ENCODE results near the gene C18orf54. TPM values are rescaled to one million over a fixed set of nuclear protein-coding genes. Genes with fewer than 3 reads are reported as not detected.
A peak's percentile ranks its signal among the peaks of the same experiment; 100 is the strongest.
"Not testable (repeated sequence)": the region's sequence is repeated elsewhere in the genome, so short reads cannot be mapped to it uniquely, and the experiment has no call there.

C18orf54 gene
- 3.5 TPM for total RNA-seq
- 2.1 TPM for polyA plus RNA-seq
- long read RNA-seq, donor 1, full-length matches to known transcripts: 2 of 2 reads
- long read RNA-seq, donor 1, partial matches to known transcripts: 0 of 2 reads
- long read RNA-seq, donor 1, other reads (novel, unspliced or antisense): 0 of 2 reads
- long read RNA-seq, donor 2, partial matches to known transcripts: 6 of 6 reads
- long read RNA-seq, donor 2, other reads (novel, unspliced or antisense): 0 of 6 reads
- long read RNA-seq, donor 3, partial matches to known transcripts: 19 of 19 reads
- long read RNA-seq, donor 3, other reads (novel, unspliced or antisense): 0 of 19 reads
- long read RNA-seq, donor 4: 0 reads
- long read RNA-seq, donor 5: 0 reads
- long read RNA-seq, donor 6: 0 reads
- long read RNA-seq, donor 7, partial matches to known transcripts: 0 of 1 reads
- long read RNA-seq, donor 7, other reads (novel, unspliced or antisense): 0 of 1 reads
- long read RNA-seq, donor 8: 0 reads
- long read RNA-seq, donor 9, full-length matches to known transcripts: 2 of 2 reads
- long read RNA-seq, donor 9, partial matches to known transcripts: 0 of 2 reads
- long read RNA-seq, donor 9, other reads (novel, unspliced or antisense): 0 of 2 reads
- long read RNA-seq, donor 10: 0 reads

DNA sequence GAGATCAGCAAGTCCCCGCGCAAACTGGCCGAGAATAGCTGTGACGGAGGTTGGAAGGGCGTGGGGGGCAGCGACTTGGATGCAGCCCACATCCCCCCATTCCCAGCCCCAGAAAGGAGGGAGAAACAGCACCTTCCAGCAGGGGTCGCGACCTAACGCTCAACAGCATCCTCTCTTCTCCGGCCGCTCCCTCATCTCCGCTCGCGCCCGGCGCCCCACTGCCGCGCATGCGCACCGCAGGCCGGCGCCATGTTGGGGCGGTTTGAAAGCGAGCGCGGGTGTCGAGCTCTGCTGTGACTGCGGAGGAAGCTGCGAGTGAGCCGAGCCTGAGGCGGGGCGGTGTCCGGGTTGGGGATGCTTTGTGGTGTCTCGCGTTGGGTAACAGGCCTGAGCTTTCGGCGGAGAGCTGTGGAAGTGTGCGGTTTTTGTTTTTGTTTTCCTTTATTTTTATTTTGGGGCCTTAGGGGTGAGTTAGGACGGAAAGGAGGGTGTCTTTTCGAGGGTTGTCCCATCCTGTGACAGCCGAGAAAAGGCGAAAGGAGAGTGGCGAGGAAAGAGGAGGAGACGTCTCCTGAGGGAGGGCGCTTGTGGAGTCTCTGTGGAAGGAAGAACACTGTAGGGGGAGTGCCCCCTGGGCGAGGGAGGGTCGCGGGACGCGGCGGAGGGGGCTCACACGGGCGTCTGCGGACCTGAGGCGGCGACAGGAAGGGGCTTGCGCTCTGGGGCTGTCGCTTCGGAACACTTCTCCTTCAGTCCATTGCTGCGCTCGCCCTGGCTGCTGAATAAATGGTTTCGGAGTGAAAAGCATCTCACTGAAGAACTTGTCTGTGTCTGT is at the start of gene C18orf54, which contains the start of gene STARD6:
Gene C18orf54, plus strand, starts transcription at position 247 of the 835 bp plus-strand sequence. CDS start 2,667 bp downstream, outside the sequence.
Gene STARD6, minus strand, starts transcription at position 199 of the 835 bp plus-strand sequence. CDS start 3,285 bp downstream, outside the sequence.
- under 1% methylated on average over 62 of the region's 62 CpGs for WGBS

DNA sequence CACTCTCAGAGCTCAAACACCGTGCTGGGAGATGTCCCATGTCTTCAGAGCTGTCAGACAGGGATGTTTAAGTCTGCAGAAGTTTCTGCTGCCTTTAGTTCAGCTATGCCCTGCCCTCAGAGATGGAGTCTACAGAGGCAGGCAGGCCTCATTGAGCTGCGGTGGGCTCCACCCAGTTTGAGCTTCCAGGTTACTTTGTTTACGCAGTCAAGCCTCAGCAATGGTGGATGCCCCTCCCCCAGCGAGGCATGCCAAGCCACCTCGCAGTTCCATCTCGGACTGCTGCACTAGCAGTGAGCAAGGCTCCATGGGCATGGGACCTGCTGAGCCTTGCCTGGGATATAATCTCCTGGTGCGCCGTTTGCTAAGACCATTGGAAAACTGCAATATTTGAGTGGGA is 48.1 kb upstream of the C18orf54 start:
- not testable (repeated sequence) for H3K4me3 ChIP-seq (ENCODE audit: low read length in 2 of 2); H3K36me3 ChIP-seq (ENCODE audit: control insufficient read depth in 2 of 2, insufficient read depth in 2 of 2, low read length in 1 of 2); DNase-seq (ENCODE audit: low read depth in 6 of 9, low spot score in 9 of 9); H3K27me3 ChIP-seq (ENCODE audit: control insufficient read depth in 2 of 2, insufficient read depth in 1 of 2, low read length in 1 of 2); H3K9me3 ChIP-seq (ENCODE audit: control insufficient read depth in 2 of 2, insufficient read depth in 1 of 2, low read length in 1 of 2); H3K27ac ChIP-seq (ENCODE audit: low read depth in 1 of 2, low read length in 1 of 2); H3K4me1 ChIP-seq (ENCODE audit: control insufficient read depth in 2 of 2, insufficient read depth in 2 of 2, low read length in 2 of 2)
- WGBS: 92% methylated on average over 8 of the region's 8 CpGs

More for the DNA sequence above, at the start of gene C18orf54, which contains the start of gene STARD6:
- Histone ChIP-seq H3K9me3 (ENCODE audit: control insufficient read depth in 2 of 2, insufficient read depth in 1 of 2, low read length in 1 of 2) (no peaks in the 10 kb centered on the region), H3K36me3 (ENCODE audit: control insufficient read depth in 2 of 2, insufficient read depth in 2 of 2, low read length in 1 of 2) (peaks cover 0 to 6% of the 10 kb centered on the region in 2 donors), H3K4me3 (ENCODE audit: low read length in 2 of 2) (peak within 1 kb of the TSS; percentile 78 to 86), H3K4me1 (ENCODE audit: control insufficient read depth in 2 of 2, insufficient read depth in 2 of 2, low read length in 2 of 2) (peaks cover 7 to 8% of the 10 kb centered on the region in 2 donors), H3K27me3 (ENCODE audit: control insufficient read depth in 2 of 2, insufficient read depth in 1 of 2, low read length in 1 of 2) (no peaks in the 10 kb centered on the region), H3K27ac (ENCODE audit: low read depth in 1 of 2, low read length in 1 of 2) (peak within 1 kb of the TSS; percentile 83 to 93)
- peak; percentile 81 to 97 (median 91) for DNase-seq (ENCODE audit: low read depth in 6 of 9, low spot score in 9 of 9)

DNA sequence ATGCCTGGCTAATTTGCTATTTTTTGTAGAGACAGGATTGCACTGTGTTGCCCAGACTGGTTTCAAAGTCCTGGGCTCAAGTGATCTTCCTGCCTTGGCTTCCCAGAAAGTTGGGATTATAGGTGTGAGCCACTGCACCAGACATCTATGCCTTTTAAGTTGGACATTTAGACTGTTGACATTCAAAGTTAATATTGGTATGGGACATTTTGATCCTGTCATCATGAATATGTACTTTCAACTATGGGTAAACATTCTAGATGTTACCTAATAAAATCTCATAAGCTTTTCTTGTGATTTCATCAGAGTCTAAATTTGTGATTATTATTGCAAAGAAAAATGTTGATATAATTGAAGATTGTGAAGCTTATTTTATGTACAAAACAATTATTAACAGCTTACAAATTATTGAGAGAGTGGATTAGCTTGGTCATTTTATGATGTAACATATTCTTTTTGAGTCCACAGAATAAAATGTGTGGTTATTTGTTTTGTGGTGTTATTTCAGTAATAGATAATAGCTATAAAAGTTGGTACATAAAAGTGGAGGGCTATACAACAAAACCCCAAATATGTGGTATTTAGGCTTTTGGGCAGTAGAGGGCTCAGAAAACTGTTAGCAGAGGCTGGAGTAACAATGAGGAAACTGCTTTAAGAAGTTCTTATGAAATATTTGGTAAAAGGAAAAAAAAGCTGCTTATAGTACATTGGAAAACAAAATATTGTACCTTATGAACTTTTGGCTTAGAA is 41.5 kb upstream of the C18orf54 start:
- no peak overlapping the region for H3K27ac ChIP-seq (ENCODE audit: low read depth in 1 of 2, low read length in 1 of 2)
- H3K4me3 ChIP-seq (ENCODE audit: low read length in 2 of 2): no peak overlapping the region
- H3K36me3 ChIP-seq (ENCODE audit: control insufficient read depth in 2 of 2, insufficient read depth in 2 of 2, low read length in 1 of 2): no peaks in the 10 kb centered on the region
- no peak for DNase-seq (ENCODE audit: low read depth in 6 of 9, low spot score in 9 of 9)
- H3K9me3 ChIP-seq (ENCODE audit: control insufficient read depth in 2 of 2, insufficient read depth in 1 of 2, low read length in 1 of 2): no peaks in the 10 kb centered on the region
- H3K4me1 ChIP-seq (ENCODE audit: control insufficient read depth in 2 of 2, insufficient read depth in 2 of 2, low read length in 2 of 2): no peaks in the 10 kb centered on the region
- H3K27me3 ChIP-seq (ENCODE audit: control insufficient read depth in 2 of 2, insufficient read depth in 1 of 2, low read length in 1 of 2): no peaks in the 10 kb centered on the region

DNA sequence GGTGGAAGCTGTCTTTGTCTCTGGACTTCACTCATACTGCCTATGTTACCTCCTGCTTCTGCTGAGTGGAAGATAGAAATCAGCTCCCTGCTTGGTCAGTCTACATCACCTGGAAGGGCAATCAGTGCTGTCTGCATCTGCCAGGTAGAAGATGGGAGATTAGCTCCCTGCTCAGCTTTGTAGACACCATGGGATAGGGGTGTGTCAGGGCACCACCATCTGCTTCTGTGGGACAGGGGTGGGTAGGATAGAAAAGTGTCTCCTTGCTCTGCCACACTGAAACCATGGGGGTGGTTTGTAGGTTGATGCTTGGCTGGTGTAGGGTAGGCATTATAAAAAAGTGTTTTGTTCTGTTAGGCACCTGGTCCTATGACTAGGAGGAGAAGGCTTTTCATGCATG is 34.1 kb upstream of the C18orf54 start:
- Histone ChIP-seq H3K4me1 (ENCODE audit: control insufficient read depth in 2 of 2, insufficient read depth in 2 of 2, low read length in 2 of 2) (no peaks in the 10 kb centered on the region), H3K9me3 (ENCODE audit: control insufficient read depth in 2 of 2, insufficient read depth in 1 of 2, low read length in 1 of 2) (no peaks in the 10 kb centered on the region), H3K4me3 (ENCODE audit: low read length in 2 of 2) (no peak overlapping the region), H3K27ac (ENCODE audit: low read depth in 1 of 2, low read length in 1 of 2) (no peak overlapping the region), H3K27me3 (ENCODE audit: control insufficient read depth in 2 of 2, insufficient read depth in 1 of 2, low read length in 1 of 2) (no peaks in the 10 kb centered on the region), H3K36me3 (ENCODE audit: control insufficient read depth in 2 of 2, insufficient read depth in 2 of 2, low read length in 1 of 2) (no peaks in the 10 kb centered on the region)
- no peak for DNase-seq (ENCODE audit: low read depth in 6 of 9, low spot score in 9 of 9)

DNA sequence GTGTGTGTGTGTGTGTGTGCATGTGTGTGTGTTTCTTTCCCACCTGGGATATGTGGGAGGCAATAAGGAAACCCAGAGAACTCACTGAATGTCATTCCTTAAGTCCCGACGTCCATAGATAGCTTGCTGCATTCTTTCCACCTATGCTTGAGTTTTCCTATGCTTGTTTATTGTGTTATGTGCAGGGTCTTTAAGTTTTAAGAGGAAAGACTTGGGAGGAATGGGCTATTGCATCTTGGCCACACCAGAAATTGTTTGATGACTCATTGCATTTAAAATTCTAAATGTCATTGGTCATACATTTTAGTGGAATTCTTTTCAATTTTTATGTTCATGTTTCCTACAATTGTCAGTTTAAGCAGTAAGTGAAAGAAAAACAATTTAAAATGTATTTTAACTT is 33.7 kb upstream of the C18orf54 start:
- no peaks in the 10 kb centered on the region for H3K36me3 ChIP-seq (ENCODE audit: control insufficient read depth in 2 of 2, insufficient read depth in 2 of 2, low read length in 1 of 2)
- no peaks in the 10 kb centered on the region for H3K4me1 ChIP-seq (ENCODE audit: control insufficient read depth in 2 of 2, insufficient read depth in 2 of 2, low read length in 2 of 2)
- 96% methylated on average over 2 of the region's 2 CpGs for WGBS
- no peak overlapping the region for H3K27ac ChIP-seq (ENCODE audit: low read depth in 1 of 2, low read length in 1 of 2)
- H3K27me3 ChIP-seq (ENCODE audit: control insufficient read depth in 2 of 2, insufficient read depth in 1 of 2, low read length in 1 of 2): no peaks in the 10 kb centered on the region
- H3K9me3 ChIP-seq (ENCODE audit: control insufficient read depth in 2 of 2, insufficient read depth in 1 of 2, low read length in 1 of 2): no peaks in the 10 kb centered on the region
- no peak overlapping the region for H3K4me3 ChIP-seq (ENCODE audit: low read length in 2 of 2)
- DNase-seq (ENCODE audit: low read depth in 6 of 9, low spot score in 9 of 9): no peak

DNA sequence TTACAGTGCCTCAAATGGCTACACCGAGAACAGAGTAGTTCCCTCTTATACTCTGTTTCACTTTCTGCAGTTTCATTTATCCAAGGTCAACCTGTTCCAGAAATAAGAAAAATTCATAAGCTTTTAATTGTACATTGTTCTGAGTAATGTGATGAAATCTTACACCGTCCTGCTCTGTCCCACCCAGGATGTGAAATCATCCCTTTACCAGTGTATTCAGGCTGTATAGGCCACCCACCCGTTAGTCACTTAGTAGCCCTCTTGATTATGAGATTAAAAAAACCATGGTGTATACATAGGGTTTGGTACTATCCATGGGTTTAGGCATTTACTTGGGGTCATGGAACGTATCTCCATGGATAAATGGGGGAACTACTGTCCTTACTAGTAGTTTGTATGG is 29.9 kb upstream of the C18orf54 start:
- WGBS: 97% methylated on average over 4 of the region's 4 CpGs
- Histone ChIP-seq H3K36me3 (ENCODE audit: control insufficient read depth in 2 of 2, insufficient read depth in 2 of 2, low read length in 1 of 2) (no peaks in the 10 kb centered on the region), H3K27me3 (ENCODE audit: control insufficient read depth in 2 of 2, insufficient read depth in 1 of 2, low read length in 1 of 2) (no peaks in the 10 kb centered on the region), H3K27ac (ENCODE audit: low read depth in 1 of 2, low read length in 1 of 2) (no peak overlapping the region), H3K4me1 (ENCODE audit: control insufficient read depth in 2 of 2, insufficient read depth in 2 of 2, low read length in 2 of 2) (no peaks in the 10 kb centered on the region), H3K9me3 (ENCODE audit: control insufficient read depth in 2 of 2, insufficient read depth in 1 of 2, low read length in 1 of 2) (no peaks in the 10 kb centered on the region), H3K4me3 (ENCODE audit: low read length in 2 of 2) (no peak overlapping the region)
- no peak for DNase-seq (ENCODE audit: low read depth in 6 of 9, low spot score in 9 of 9)

DNA sequence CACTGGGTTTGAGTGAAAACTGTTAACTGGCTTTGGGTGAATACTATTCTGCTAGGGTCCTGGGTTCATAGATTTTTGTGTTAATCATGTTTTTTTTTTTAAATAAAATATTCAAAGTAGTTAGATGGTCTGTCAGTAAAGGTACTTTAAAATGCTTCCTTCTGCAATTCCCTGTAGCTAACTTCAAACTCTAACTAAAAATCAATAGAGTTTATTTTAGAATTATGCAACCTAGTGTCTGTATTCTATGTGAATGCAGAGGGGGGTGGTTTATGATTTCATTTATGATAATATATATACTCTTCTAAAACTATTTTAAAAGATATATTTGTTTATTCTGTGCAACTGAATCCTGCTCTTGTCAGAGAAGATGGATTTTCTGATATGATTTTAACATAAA is 27.9 kb upstream of the C18orf54 start:
- H3K27ac ChIP-seq (ENCODE audit: low read depth in 1 of 2, low read length in 1 of 2): no peak overlapping the region
- H3K4me1 ChIP-seq (ENCODE audit: control insufficient read depth in 2 of 2, insufficient read depth in 2 of 2, low read length in 2 of 2): no peaks in the 10 kb centered on the region
- H3K36me3 ChIP-seq (ENCODE audit: control insufficient read depth in 2 of 2, insufficient read depth in 2 of 2, low read length in 1 of 2): no peaks in the 10 kb centered on the region
- no peak for DNase-seq (ENCODE audit: low read depth in 6 of 9, low spot score in 9 of 9)
- H3K9me3 ChIP-seq (ENCODE audit: control insufficient read depth in 2 of 2, insufficient read depth in 1 of 2, low read length in 1 of 2): no peaks in the 10 kb centered on the region
- no peaks in the 10 kb centered on the region for H3K27me3 ChIP-seq (ENCODE audit: control insufficient read depth in 2 of 2, insufficient read depth in 1 of 2, low read length in 1 of 2)
- H3K4me3 ChIP-seq (ENCODE audit: low read length in 2 of 2): no peak overlapping the region

DNA sequence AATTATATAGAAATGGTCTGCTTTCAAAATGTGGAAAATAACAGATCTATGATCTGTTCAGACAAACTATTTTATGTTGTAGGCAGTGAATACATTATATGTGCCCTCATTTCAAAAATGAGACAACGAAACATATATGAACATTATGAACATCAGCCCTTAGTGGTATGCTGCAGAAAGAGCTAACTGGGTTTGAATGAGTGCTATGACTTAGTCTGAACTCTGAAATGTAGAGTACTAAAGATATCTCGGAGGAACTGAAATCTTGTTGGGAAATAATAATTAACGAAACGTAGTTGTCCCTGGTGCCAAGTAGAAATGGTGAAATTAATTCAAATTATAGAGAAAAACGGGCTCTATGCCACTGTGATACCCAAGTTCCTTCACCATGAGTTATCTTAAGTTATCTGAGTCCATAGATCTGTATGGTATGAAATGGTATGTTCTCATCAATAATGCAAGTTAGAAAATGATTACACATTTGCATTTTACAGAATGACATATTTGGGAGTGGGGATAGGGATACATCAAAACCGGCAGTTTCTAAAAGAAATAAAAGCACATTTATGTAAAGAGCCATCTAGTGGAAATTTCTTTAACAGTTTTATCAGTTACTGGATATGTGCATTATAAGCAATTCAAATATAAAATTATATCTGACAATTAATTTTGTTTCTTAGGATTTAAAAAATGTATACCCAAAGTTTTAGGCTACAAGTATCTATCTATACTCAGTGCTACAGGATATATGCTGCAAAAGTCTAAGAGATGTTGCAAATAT is 26.7 kb upstream of the C18orf54 start:
- H3K9me3 ChIP-seq (ENCODE audit: control insufficient read depth in 2 of 2, insufficient read depth in 1 of 2, low read length in 1 of 2): no peaks in the 10 kb centered on the region
- H3K4me1 ChIP-seq (ENCODE audit: control insufficient read depth in 2 of 2, insufficient read depth in 2 of 2, low read length in 2 of 2): no peaks in the 10 kb centered on the region
- DNase-seq (ENCODE audit: low read depth in 6 of 9, low spot score in 9 of 9): peak in 1 of 9 donors; percentile 5
- no peaks in the 10 kb centered on the region for H3K27me3 ChIP-seq (ENCODE audit: control insufficient read depth in 2 of 2, insufficient read depth in 1 of 2, low read length in 1 of 2)
- no peak overlapping the region for H3K27ac ChIP-seq (ENCODE audit: low read depth in 1 of 2, low read length in 1 of 2)
- no peaks in the 10 kb centered on the region for H3K36me3 ChIP-seq (ENCODE audit: control insufficient read depth in 2 of 2, insufficient read depth in 2 of 2, low read length in 1 of 2)
- 79% methylated on average over 6 of the region's 6 CpGs for WGBS
- H3K4me3 ChIP-seq (ENCODE audit: low read length in 2 of 2): no peak overlapping the region
